ENCODE measurements around the gene BBLN.

DNA sequence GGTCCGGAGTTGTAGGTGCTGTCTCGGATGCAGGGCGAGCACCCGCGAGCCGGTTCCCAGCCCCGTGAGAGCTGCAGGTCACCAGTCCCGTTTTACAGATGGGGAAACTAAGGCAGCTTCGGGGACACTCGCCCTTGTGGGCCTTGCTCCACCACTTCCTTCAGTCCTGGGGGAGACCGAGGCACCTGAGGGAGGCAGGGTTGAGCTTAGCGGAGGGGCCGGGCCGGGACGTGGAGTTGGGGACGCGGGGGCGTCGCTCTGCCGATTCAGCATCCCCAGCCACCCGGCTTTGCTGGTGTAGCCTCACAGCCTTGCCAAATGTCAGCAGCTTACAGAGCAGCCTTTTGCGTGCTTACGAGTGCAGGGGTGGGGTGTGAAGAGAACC is 530 bp downstream of the BBLN start:
- TF ChIP-seq ZNF274 (IDR thresholded peaks at IDR 0.05; ENCODE audit: low read depth, low read length) (no peak), YY1 (IDR thresholded peaks at IDR 0.05; ENCODE audit: insufficient read depth, insufficient read length) (no peak)
